DMS53 (cell line): ENCODE results near the gene ACBD4.

Source experiments
- DNase-seq: peaks from one replicate; lab custom pipeline; 2025; lab: John Stamatoyannopoulos, UW

Gene ACBD4, protein sequence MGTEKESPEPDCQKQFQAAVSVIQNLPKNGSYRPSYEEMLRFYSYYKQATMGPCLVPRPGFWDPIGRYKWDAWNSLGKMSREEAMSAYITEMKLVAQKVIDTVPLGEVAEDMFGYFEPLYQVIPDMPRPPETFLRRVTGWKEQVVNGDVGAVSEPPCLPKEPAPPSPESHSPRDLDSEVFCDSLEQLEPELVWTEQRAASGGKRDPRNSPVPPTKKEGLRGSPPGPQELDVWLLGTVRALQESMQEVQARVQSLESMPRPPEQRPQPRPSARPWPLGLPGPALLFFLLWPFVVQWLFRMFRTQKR

DNA sequence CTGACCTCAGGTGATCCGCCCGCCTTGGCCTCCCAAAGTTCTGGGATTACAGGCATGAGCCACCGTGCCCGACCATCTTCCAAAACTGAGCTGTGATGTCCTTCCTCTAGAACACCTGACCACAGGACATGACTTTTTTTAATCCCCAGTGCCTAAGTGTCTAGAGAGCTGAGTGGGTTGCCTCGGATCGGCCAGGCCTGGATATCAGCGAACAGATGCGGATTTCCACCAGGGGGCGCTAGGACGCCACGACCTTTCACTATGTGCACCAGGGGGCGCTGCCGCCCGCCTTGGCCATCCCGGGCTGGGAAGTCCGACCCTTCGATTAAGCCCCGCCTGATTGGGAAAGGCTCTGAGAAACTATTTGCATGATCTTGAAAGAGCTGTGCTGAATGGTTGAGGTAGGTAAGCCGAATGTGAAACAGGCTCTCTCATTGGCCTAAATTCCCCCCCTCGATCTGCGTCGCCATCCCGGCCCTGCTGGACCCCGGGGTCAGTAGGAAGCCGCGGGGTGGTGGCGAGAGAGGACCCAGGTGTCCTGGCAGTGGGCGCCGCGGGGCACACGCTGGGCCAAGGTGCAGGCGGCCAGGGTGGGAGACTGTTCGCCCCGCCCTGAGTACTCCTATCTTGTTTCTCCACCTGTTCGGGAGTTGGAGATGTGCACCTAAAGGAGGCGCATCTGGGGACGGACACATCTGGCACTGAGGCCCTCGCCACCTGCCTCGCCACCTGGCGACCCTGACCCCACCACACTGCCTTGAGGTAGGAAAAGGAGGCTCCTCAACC is at the start of gene ACBD4:
TSS of gene ACBD4 (plus strand) at position 496 of the 786 bp plus-strand sequence. CDS start 458 bp downstream, outside the sequence.
- DNase-seq = peak; percentile 99

DNA sequence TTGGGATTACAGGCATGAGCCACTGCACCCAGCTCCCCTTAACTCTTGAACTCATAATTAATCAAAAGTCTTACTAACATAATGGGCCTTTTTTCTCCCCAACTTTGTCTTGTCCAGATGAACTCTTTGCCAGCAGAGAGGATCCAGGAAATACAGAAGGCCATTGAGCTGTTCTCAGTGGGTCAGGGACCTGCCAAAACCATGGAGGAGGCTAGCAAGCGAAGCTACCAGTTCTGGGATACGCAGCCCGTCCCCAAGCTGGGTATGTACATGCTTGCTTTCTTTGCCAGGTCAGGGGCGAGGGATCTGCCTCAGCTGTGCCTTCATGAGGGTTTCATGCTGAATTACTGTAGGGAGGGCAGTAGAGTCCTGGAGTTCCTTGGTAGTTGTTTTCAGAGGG is 49.1 kb upstream of the ACBD4 start:
- no peak for DNase-seq

DNA sequence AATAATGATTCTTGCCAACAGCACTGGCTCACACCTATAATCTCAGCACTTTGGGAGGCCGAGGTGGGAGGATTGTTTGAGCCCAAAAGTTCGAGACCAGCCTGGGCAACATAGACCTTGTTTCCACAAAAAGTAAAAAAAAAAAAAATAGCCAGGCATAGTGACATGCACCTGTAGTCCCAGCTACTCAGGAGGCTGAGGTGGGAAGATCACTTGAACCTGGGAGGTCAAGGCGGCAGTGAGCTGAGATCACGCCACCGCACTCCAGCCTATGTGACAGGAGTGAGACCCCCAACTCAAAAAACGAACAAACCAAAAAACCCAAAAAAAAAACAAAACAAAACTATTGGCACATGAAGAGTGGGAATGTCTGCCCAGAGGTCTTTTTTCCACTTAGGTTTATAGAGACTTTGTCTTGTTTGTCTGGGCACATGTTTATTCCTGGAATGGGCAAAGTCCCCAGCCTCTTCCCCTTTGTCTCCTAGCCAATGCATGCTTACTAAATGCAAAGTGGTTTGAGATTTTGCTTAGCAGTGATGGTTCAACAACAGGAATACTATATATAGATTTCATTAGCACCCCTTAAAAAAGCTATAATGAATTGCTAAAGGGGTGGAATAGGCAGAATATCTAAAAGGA is 48.5 kb upstream of the ACBD4 start:
- no peak for DNase-seq

DNA sequence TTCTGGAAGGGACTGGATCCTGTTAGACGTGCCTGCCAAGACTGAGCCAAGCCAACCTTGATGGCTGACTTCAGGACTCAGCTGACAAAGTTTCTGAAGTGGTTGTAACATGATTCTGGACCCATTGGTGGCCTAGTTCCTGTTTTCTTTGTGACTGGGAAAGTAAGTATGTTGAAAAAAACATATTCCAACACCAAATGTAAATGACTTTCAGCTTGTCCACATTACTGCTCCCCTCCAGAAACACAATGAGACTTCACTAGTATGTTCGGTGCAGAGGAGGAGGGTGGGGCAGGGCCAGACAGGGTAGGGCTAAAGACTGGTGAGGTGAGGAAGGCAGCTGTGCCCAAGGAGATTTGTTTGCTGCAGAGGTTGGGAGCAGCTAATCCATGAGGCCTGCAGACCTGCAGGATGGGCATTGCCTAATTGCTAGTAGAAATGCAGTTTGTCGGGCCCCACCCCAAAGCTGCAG is 47.9 kb upstream of the ACBD4 start:
- no peak for DNase-seq

DNA sequence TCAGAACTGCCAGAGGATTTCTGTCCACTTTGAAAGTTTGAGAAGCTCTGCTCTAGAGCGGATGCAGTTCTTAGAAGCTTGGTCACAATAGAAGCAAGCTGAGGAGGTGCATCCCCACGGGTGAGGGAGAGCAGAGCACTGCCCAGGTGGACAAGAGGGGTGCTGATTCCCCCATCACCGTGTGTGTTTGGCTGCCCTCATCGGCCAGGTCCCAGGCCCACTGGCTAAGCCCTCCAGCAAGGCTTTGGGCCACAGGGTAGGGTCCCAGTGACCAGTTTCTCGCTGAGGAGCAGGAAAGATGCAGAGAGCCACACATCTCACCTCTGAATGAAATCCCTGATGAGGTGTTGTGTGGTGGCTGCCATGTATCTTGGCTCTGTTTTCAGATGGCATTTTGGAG is 47.5 kb upstream of the ACBD4 start:
- no peak for DNase-seq

DNA sequence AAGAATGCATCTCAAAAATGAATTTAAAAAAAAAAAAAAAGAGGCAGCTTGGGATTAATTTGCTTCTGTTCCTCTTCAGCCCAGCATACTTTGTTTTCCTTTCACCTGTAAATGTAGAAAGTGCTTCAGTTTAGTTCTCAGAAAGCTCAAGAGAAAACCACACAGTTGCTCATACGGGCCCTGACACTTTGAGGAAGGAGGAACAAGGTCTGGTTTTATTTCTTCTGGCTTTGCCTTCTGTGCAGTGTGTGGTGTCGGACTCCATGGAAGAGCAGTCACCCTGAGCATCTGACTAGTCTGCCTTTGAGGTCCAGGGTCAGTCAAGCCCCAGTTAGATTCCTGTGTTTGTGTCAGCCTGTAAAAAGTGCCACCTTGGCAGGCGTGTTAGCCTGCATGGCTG is 46.7 kb upstream of the ACBD4 start:
- DNase-seq = no peak

DNA sequence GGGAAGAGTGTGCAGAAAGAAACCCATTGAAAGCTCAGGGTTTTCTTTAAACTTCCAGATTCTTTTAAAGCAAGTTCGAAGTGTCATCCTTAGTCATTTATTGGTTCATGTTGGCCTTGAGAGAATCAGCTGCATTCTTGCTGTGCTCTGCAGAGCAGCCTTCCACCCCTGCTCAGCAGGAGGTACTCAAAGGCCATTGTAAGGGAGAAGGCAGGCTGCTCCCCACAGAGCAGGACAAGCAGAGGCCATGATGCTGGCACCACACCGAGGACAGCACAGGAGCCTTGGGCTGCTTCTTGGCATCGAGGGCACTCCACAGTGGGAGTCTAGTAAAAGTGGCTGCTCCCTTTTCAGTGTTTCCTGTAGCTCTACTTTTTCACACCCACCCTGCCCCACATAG is 44.8 kb upstream of the ACBD4 start:
- no peak for DNase-seq

DNA sequence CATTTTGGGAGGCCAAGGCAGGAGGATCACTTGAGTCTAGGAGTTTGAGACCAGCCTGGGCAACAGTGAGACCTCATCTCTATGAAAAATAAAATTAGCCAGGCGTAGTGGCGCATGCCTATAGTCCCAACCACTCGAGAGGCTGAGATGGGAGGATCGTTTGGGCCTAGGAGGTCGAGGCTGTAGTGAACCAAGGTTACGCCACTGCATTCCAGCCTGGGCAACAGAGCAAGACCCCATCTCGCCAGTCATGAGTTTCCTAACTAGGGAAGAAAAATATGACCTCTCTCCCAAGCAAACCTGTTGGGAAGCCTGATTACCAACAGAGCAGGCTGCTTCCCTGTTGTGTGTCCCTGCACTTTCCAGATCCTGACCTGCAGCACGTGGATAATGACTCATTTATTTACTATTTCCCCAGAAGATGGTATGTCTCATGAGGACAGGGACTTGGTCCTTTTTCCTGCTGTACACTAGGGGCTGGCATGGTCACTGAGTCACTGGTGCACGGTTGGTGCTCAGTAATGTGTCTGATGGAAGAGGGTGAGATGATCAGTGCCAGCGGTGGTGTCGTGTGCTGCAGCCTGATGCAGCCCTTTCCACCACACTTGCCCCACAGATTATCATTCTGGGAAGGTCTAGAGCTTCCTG is 43.6 kb upstream of the ACBD4 start:
- peak; percentile 26 for DNase-seq

DNA sequence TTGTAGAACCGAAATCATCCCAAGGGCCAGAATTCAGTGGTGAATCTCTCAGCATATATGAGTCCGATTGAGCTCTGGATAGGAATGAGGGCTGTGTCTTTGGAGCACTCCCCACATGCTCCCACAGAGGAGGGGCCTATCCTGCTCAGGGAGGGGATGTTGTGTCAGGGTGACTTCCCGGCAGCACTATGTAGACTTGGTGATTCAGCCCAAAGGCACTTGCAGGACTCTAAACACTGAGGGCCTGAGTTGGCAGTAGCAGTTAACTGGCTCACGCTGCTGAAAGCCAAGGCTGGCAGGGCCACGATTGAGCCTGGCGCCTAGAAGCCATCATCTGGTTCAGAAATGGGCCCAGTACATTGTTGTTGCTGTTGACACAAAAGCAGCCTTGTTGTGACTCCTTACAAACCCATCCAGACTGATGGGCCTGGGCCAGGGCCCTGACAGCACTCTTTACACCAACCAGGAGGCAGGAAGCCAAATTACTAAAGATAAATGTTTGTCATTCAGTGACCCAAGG is 42.5 kb upstream of the ACBD4 start:
- DNase-seq = no peak

DNA sequence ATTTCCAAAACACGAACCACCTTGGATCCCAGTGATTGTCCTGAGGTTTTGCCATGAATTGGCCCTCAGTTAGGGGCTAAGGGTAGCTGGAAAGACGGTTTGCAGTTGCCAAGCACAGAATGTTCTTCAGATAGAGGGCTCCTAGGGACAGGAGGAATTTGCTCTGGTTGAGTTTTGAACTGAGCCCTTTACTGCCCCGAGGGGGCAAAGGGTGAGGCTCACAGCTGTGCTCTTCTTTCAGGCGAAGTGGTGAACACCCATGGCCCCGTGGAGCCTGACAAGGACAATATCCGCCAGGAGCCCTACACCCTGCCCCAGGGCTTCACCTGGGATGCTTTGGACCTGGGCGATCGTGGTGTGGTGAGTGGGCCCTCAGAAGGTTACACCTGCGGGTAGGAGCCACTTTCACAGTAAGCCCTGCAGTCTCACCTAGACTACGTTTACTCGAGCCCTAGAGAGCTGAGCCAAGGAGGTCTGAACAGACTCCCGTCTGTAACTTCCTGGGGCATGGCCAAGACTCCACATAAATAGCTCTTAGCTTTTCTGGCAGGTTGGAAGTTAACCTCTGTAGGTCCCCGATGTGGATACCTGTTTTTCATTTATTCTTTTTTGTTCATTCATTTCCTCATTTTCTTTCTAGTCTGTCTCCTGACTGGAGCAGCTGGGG is 41.9 kb upstream of the ACBD4 start:
- DNase-seq = no peak

DNA sequence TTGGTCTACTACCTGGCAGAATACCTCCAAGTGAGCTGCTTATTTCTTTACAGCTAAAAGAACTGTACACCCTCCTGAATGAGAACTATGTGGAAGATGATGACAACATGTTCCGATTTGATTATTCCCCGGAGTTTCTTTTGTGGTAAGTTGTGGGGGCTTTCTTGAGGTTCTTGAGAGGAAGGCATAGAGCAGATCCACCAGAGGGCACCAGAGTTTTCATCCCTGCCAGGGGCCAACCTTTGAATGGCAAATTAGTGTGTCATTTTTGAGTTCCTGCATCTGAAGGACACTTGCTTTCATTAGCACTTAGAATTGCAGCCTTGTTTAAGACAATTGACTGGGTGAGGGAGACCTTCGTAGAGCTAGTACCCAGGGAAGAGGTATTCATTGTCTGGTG is 39.3 kb upstream of the ACBD4 start:
- peak; percentile 62 for DNase-seq

DNA sequence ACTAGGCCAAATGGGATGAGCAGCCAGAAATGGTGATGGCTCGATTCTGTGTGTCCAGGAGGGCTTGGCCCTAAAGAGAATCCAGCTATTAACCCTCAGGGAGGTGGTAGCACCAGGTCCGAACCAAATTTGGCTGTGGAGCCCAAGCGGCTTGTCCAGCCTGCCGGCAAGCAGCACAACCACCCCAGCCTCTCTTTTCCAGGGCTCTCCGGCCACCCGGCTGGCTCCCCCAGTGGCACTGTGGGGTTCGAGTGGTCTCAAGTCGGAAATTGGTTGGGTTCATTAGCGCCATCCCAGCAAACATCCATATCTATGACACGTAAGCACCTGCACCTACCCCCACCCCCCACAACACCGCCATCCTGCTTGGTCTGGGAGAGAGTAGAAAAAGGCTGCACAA is 38.6 kb upstream of the ACBD4 start:
- DNase-seq = no peak

DNA sequence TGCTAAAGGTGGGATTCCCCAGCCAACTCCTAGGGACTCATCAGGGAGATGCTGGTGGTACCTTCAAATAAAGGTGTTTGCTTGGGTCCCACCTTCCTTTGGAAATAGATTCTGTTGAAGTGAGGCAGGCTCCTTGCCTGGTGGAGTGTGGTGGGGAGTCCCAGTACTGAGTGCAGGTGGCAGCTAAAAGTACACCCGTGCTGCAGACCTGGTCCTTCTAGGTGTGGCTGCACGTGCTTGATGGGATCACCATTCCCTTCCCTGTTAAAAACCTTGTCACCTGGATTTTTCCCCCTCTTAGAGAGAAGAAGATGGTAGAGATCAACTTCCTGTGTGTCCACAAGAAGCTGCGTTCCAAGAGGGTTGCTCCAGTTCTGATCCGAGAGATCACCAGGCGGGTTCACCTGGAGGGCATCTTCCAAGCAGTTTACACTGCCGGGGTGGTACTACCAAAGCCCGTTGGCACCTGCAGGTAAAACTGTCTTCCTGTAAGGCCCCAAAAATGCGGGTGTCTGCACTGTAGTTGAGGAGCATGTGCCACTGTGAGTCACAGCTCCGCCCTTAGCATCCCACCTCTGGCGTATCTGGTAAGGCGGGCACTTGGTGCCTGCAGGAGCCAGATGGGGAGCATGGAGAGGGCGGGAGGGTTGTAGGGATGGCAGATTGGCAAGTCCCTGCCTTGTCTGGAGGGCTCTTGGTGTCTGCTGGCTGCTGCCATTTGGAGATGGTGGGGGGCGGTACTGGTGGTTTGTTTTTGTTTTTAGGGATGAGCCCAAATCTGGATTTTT is 37.2 kb upstream of the ACBD4 start:
- DNase-seq = no peak

DNA sequence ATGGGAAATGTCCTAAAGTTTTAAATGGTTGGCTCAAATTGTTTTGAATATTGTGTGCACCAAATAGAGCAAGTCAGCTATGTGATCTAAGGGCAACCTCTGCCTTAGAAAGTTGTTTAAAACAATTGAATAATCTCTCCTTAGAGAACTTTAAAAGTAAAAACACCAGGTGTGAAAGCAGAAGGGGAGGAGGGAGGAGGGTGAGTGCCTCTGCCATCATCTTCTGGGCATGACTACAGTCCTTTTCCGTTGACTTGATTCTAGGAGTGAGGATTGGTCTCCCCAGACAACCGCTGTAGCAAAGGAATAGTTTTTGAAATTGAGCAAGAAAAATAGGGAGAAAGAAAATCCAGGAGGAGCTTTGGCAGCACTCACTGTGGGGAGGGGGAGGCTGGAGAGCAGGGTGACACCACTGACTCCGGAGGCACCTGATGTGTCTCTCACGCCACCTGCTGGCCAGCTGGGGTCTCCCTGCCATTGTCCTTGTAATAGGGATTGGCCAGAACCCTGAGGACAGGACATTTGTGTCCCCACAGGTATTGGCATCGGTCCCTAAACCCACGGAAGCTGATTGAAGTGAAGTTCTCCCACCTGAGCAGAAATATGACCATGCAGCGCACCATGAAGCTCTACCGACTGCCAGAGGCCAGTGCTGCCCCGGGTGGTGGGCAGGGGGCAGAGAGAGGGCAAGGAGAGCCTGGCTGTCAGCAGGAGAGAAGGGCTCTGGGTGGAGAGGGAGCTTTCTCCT is 36.4 kb upstream of the ACBD4 start:
- DNase-seq = peak; percentile 93

DNA sequence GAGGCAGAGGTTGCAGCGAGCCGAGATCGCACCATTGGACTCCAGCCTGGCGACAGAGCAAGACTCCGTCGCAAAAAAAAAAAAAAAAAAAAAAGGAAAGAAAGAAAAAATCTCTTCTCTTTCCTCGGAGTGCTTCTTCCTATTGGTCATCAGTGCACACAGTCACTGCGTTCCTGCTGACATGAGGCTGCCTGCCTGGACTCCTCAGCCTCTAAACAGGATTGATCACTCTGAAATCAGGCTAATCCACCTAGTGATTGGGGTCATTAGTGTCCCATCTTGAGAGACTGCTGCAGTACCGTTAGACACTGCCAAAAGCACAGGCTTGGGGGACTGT is 34.0 kb upstream of the ACBD4 start:
- DNase-seq = no peak

DNA sequence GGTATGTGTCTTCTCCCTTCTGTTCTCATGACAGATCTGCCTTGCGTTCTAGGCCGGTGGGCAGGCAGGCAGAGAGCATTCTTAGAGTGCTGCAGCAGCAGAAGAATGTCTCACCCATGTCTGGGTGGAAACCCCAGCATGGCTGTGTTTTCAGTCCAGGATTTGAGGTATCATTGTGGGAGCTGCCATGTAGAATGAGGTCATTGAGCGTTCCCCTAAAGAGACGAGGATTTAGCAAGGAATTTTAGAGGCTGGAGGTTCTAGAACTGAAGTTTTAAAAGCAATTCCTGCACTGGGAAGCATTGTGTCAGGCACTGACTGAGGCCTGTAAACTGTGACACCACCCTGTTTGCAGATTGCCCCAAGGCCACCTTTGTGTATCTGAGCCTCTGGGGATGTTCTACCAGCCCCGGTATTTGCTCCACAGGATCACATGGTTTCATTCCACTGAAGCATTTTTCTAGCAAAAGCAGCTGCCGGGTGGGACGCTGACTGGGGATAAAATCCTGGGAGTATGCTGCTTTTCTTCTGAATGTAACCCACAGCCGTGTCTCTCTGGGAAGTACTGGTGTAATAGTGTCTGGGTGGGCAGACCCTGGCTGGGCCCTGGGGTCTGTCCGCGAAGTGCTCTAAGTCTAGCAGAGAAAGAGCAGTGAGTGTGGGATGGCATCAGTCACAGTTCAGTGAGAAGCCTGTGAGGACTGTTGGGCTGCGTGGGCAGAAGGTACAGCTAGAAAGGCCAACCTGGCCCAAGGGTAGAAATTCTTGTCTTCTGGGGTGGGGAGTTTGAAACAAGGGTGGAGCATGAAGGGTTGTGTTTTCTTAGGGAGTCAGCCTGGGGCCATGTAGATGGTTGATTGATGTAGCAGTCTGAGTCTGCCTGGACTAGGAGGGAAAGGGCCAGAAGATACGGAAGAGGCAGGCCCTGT is 33.3 kb upstream of the ACBD4 start:
- no peak for DNase-seq

DNA sequence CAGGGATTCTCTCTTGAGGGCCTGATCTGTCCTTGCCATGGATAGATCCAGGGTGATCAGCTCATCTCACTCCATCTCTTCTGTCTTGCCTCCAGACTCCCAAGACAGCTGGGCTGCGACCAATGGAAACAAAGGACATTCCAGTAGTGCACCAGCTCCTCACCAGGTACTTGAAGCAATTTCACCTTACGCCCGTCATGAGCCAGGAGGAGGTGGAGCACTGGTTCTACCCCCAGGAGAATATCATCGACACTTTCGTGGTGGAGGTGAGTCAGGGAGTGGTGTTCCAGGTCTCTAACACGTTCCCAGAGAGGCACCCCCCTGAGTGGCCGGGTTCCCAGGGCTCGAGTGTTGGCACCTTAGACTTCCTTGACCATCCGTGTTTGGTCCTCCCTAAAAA is 32.6 kb upstream of the ACBD4 start:
- no peak for DNase-seq

DNA sequence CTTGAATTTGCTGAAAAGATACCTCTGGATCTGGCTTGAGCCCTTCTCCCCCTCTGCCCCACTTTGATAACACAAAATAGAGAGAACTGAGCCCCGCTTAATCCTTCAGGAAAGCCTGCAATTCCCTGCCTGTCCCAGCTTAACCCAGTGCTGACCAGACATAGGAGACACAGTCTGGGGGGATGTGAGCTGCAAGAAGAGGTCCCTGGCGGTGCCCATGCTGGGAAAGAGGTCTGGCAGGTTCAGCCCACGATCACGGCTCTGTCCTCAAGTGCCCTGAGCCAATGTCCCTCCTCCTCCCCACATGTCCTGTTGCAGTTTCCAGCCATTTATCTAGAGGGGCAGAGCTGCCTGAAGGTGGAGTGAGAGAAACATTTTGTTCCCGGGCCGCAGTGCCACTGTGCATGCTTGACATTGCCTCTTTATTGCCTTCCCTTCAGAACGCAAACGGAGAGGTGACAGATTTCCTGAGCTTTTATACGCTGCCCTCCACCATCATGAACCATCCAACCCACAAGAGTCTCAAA is 32.2 kb upstream of the ACBD4 start:
- no peak for DNase-seq

DNA sequence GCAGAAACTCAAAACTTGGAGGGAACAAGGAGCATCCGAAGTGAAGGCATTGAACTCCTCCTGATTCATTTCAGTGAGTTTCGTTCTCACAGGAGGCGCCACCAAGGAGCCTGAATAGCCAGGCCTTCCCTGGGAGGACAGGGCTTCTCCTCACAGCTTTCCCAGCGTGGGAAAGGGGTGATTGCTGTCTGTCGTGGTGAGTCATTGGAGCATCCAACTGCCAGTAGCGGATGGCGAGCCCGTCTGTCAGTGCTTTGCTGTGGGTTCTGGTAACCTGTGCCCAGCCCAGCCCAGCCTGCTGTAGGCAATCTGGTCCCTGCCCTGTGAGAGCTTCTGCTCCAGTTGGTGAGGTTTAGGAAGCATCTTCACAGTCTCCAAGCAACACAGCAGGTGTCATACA is 31.5 kb upstream of the ACBD4 start:
- DNase-seq = no peak
